ENCODE measurements around the gene MRS2. TPM values are rescaled to one million over a fixed set of nuclear protein-coding genes. Genes with fewer than 3 reads are reported as not detected.

Gene MRS2
- polyA plus RNA-seq, 3 donors = 38.4 to 41.3 (median 41.2) TPM

- no peak for DNase-seq (ENCODE audit: low read depth in 3 of 3, low spot score in 2 of 3)
Observed at GRCh38 chr6:24460966-24461365, 58.2 kb downstream of the MRS2 start.

- DNase-seq (ENCODE audit: low read depth in 3 of 3, low spot score in 2 of 3) = no peak
Observed at GRCh38 chr6:24464253-24465038, 61.7 kb downstream of the MRS2 start.

- no peak for DNase-seq (ENCODE audit: low read depth in 3 of 3, low spot score in 2 of 3)
Observed at GRCh38 chr6:24469811-24470210, 67.1 kb downstream of the MRS2 start.

- DNase-seq (ENCODE audit: low read depth in 3 of 3, low spot score in 2 of 3) = no peak
Observed at GRCh38 chr6:24472181-24472580, 69.4 kb downstream of the MRS2 start.

Other genes starting within 250 kb of the MRS2 start
- gene DCDC2, start 44.9 kb upstream of the MRS2 start, polyA plus RNA-seq (ENCODE audit: insufficient read length in 3 of 3) = 100 to 1,000 TPM; 122 to 132 (median 128) TPM
- 1 to 10 TPM; 2.6 to 4.1 (median 3.0) TPM for gene GPLD1, start 86.6 kb downstream of the MRS2 start, polyA plus RNA-seq (ENCODE audit: insufficient read length in 3 of 3)
- gene ALDH5A1, start 92.0 kb downstream of the MRS2 start, polyA plus RNA-seq (ENCODE audit: insufficient read length in 3 of 3) = 10 to 100 TPM; 27.7 to 30.0 (median 28.7) TPM
- gene KIAA0319, start 243.3 kb downstream of the MRS2 start, polyA plus RNA-seq (ENCODE audit: insufficient read length in 3 of 3) = under 1 TPM; 0.25 to 0.33 (median 0.25) TPM